ENCODE data around the gene GSTA1.
"Not testable (repeated sequence)": the region's sequence is repeated elsewhere in the genome, so short reads cannot be mapped to it uniquely, and the experiment has no call there.

The GSTA1 gene

GRCh38 chr6:52759085-52759484 lies 44.5 kb downstream of the GSTA1 start:
- H3K4me3 ChIP-seq (ENCODE audit: low read depth, low read length), result no peak overlapping the region

DNA sequence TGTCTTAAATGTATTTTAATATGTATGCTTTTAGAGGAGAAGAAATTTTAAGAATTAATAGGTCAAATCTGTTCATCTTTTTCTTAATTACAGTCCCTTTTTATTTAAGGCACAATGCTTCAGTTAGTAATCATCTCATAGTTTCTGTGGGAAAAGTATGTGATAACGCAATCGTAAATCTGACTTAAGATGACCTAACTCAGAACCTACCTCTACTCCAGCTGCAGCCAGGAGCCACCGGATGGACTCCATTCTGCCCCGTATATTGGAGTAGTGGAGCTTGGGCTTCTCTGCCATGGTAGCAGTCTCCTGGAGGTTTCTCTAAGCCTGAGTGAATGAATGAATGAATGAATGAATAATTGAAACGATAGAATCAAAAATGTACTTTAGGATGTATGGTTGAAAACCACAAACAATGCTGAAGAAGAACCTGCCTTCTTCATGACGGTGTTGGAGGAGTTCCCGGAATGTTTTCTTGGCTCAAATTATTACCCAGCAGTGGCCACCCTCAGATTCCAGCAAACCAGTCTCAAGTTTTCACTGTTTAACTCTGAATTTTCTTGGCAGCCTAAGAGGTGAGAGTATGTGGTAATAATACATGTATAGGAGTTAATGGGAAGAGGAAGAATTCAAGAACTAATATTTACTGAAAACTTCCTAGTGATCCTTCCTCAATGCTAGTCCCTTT lies 45.8 kb downstream of the GSTA1 start:
- H3K4me3 ChIP-seq (ENCODE audit: low read depth, low read length), result not testable (repeated sequence)

- H3K4me3 ChIP-seq (ENCODE audit: low read depth, low read length), result no peak overlapping the region
These were observed 49.2 kb downstream of the GSTA1 start for GRCh38 chr6:52754443-52754842.

GRCh38 chr6:52753137-52753536 lies 50.5 kb downstream of the GSTA1 start:
- not testable (repeated sequence) for H3K4me3 ChIP-seq (ENCODE audit: low read depth, low read length)

DNA sequence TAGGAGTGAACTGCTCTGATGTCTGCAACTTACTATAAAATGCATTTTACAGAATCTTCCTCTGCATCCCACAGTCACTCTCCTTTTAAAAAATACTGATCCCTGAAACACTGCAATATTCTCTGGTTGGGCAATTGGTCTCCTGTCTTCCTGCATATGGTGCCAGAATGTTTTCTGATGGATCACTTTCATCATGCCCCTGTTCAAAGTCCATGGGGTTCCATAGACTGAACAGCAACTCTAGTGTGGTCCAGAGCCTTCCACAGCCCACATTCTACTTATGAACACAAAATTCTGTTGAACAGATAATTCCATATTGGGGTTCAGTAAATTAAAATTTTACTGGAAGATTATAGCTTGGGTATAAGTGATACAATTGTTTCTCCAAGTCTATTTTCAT lies 51.3 kb downstream of the GSTA1 start:
- H3K4me3 ChIP-seq (ENCODE audit: low read depth, low read length), result no peak overlapping the region

DNA sequence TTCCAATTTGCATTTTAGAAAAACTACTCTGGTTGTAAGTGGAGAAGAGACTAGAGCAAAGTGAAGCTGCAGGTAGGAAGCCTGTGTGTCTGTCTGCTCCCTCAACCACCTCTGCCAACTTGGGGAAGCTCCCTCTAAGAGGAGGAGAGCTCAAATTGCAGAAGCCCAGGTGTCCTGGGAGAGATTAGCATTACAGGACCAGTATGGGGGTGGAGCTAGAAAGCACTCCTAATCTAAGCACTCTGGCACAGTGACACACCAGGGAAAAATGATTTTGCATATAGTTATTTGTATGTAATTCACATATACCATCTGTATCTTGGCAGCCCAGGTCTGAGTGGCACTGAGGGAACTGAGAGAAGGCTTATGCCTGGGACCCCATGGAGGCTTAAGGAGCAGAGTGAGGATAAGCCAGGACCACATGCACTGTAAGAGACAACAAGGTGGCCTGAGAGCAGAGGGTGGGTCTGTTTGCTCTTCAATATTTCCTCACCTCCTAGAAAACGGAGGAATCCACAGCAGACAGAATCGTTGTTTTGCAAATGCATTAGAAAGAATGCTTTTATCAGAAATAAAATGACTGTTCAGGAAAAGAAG lies 54.0 kb downstream of the GSTA1 start:
- no peak overlapping the region for H3K4me3 ChIP-seq (ENCODE audit: low read depth, low read length)

GRCh38 chr6:52747301-52747700 lies 56.3 kb downstream of the GSTA1 start:
- not testable (repeated sequence) for H3K4me3 ChIP-seq (ENCODE audit: low read depth, low read length)

GRCh38 chr6:52746213-52746612 lies 57.4 kb downstream of the GSTA1 start:
- no peak overlapping the region for H3K4me3 ChIP-seq (ENCODE audit: low read depth, low read length)

- no peak overlapping the region for H3K4me3 ChIP-seq (ENCODE audit: low read depth, low read length)
These were observed 57.8 kb downstream of the GSTA1 start for GRCh38 chr6:52745764-52746201.

DNA sequence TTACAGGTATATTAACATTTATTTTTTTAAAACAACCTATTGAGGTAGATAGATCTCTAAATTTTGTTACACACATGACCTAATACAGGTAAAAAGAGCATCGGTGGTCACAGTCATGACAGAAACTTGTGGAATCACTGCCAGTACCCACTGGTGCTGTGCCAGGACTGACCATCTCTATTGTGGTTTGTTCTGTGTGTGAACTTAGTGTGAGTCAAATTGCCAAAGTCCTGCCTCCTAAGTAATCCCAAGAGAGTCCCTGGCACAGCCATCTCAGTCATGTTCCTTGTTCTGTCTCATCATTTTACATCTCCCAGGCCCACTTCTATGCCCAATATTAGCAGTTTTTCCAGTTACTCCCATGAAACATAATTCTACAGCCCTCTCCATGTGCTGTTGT lies 61.7 kb downstream of the GSTA1 start:
- H3K4me3 ChIP-seq (ENCODE audit: low read depth, low read length), result no peak overlapping the region

Measured in iPS-11a (cell line).